RWPE1 (cell line): Measurements from ENCODE around the gene AP2B1.

Experiments used
- CTCF ChIA-PET: fragments of 350-600 bp; sonication (Branson Sonifier 250); formaldehyde crosslinking; extraction: SDS; loops from one replicate; lab custom pipeline; 2021; lab: Yijun Ruan, JAX
- POLR2A ChIA-PET: fragments of 400-600 bp; formaldehyde crosslinking; extraction: SDS; loops from one replicate; lab custom pipeline; 2020; ENCODE audit warnings: antibody characterized with exemption; ENCODE audit not compliant: low non-redundant PET; lab: Yijun Ruan, JAX
- DNase-seq: peaks from one replicate; pipeline ENCODE4 v3.0.0; 2012; ENCODE audit warnings: low spot score
- H3K27ac ChIP-seq: fragments of 450-650 bp; 2 replicates; pipeline ENCODE4 v1.5.1; 2017
- CTCF ChIP-seq: fragments of 450-650 bp; conservative IDR thresholded peaks from 2 replicates; pipeline ENCODE4 v1.5.1; 2017; ENCODE audit warnings: low read depth, mild to moderate bottlenecking

Gene AP2B1

DNA sequence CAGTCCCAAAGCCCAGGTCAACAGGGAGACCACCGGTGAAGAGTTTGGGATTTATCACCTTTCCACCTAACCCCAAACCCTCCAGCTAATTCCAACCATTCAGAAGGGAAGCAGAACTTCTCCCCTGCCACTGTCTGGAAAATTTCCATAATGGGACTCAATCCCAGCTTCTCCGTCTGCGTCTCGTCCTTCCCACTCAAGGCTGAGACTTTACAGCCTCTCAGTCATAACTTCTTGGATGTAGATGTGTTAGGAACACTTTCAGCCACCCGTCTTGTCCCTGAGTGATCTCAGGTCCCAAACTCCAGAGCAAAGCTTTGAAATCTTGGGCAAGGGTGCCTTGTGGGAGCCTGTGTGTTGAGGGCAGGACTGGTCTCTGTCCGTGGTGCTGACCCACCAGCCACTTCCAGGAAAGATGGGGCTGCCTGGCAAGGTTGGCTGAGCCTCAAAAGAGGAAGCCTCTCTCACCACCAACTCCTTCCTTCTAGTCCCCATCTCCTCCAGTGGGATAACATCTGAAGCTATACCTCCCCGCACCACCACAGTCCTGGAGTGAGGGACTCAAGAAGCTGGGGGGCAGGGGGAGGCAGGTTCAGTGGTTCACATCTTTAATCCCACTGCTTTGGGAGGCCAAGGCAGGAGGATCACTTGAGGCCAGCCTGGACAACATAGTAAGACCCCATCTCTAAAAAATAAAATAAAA, 156.7 kb downstream of the AP2B1 start:
- CTCF ChIA-PET: interaction anchor here (0.5 to 2.2 kb wide), 3 partner anchors 14 to 280 kb away, joined by 3 to 5 read pairs (median 4); no protein-coding TSS in a partner anchor

GRCh38 chr17:35744830-35745229, 157.7 kb downstream of the AP2B1 start:
- no peak overlapping the region for H3K27ac ChIP-seq
- ChIA-PET CTCF (no interaction called here), POLR2A (no interaction called here)
- no peak for DNase-seq
- no peak for TF ChIP-seq CTCF

More for the DNA sequence above, 156.7 kb downstream of the AP2B1 start:
- POLR2A ChIA-PET: no interaction called here
- H3K27ac ChIP-seq: no peak overlapping the region
- peak; percentile 50 for DNase-seq
- no peak for TF ChIP-seq CTCF

GRCh38 chr17:35745246-35745645, 158.1 kb downstream of the AP2B1 start:
- ChIA-PET POLR2A (no interaction called here), CTCF (interaction anchor here (0.9 kb wide), 1 partner anchor 132 kb away, joined by 5 read pairs; no protein-coding TSS in a partner anchor)
- no peak for TF ChIP-seq CTCF

GRCh38 chr17:35745749-35746320, 158.7 kb downstream of the AP2B1 start:
- ChIA-PET CTCF (interaction anchor here (0.9 kb wide), 1 partner anchor 133 kb away, joined by 5 read pairs; no protein-coding TSS in a partner anchor), POLR2A (no interaction called here)
- no peak for TF ChIP-seq CTCF
- no peak overlapping the region for H3K27ac ChIP-seq
- no peak for DNase-seq

More at GRCh38 chr17:35745246-35745645, 158.1 kb downstream of the AP2B1 start:
- DNase-seq: no peak
- H3K27ac ChIP-seq: no peak overlapping the region

DNA sequence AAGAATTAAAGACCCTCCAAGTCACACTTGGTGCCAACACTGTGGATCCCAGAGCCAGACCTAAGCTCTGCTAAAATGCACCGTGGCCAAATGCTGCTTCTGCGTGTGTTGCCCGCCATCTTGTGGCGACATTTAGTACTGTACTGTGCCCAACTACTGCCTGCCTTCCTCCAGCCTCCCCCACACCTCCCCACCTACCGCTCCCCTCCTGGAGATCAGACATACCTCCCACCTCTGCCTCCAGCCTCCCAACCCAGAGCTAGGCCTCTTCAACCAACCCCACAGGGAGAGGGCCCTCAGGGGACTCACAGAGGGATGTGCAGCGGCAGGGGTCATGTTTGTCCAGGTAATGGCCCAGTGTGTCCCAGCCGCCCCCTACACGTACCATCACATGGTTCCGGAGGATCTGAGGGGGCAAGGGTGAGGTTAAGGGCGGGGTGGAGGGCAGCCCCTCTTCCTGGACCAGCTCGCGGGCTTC, 160.5 kb downstream of the AP2B1 start:
- ChIA-PET POLR2A (interaction anchor here (0.6 kb wide), 2 partner anchors 109 to 130 kb away, joined by 3 read pairs; no protein-coding TSS in a partner anchor), CTCF (interaction anchor here (0.5 to 2.1 kb wide), 32 partner anchors 9 to 606 kb away, joined by 3 to 64 read pairs (median 3); partner anchors contain the start of genes AP2B1 and RASL10B)
- peak overlapping the region; percentile 49 for H3K27ac ChIP-seq
- DNase-seq: peak; percentile 78
- TF ChIP-seq CTCF: peak; percentile 86

DNA sequence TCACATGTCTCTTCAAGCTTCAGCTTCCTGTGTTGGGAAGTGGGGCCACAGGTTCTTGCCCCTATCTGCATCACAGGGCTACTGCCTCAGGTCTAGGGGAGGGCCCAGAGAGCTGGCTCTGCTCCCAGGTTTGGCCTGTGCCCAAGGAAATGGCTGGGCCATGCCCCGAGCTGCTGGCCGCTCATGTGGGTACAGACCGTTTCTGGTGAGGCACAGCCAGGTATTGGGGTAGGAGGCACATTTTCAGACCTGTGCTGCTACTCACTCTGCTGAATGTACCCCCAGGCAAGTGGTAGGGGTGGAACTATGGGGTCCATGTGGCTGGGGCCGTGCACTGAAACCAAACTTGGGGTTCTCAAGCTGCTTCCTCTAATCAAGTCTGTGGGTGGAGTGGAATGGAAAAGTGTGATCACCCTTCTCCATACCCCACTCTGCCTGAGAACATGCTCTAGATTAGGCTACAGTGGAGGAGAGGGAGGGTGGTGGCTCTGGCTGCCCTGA, 161.3 kb downstream of the AP2B1 start:
- TF ChIP-seq CTCF: no peak
- H3K27ac ChIP-seq: peak overlapping the region; percentile 49
- CTCF ChIA-PET: interaction anchor here (0.6 to 2.1 kb wide), 8 partner anchors 16 to 1971 kb away, joined by 3 to 64 read pairs (median 4); no protein-coding TSS in a partner anchor
- POLR2A ChIA-PET: no interaction called here
- peak; percentile 41 for DNase-seq
